Duodenal mucosa (tissue), 2 donors: Measurements from ENCODE around the gene FYTTD1.
A peak's percentile ranks its signal among the peaks of the same experiment; 100 is the strongest.
"Not testable (repeated sequence)": the region's sequence is repeated elsewhere in the genome, so short reads cannot be mapped to it uniquely, and the experiment has no call there.

ENCODE experiments used
- H3K27ac ChIP-seq: one replicate; pipeline ENCODE4 v1.7.0; 2013; ENCODE audit warnings: low read depth, low read length
- H3K27me3 ChIP-seq, 2 donors: one replicate each; pipeline ENCODE4 v1.7.0; 2013; ENCODE audit warnings: low read length in 2 of 2, control low read depth in 1 of 2; ENCODE audit not compliant: insufficient read depth in 2 of 2, control insufficient read depth in 1 of 2
- H3K36me3 ChIP-seq, 2 donors: one replicate each; pipeline ENCODE4 v1.7.0; 2013; ENCODE audit warnings: low read length in 2 of 2, control low read depth in 1 of 2; ENCODE audit not compliant: insufficient read depth in 2 of 2, control insufficient read depth in 1 of 2
- H3K4me1 ChIP-seq, 2 donors: one replicate each; pipeline ENCODE4 v1.7.0; 2013; ENCODE audit warnings: low read length in 2 of 2, control low read depth in 1 of 2; ENCODE audit not compliant: insufficient read depth in 2 of 2, control insufficient read depth in 1 of 2
- H3K4me3 ChIP-seq, 2 donors: one replicate each; pipeline ENCODE4 v1.7.0; 2013; ENCODE audit warnings: low read length in 2 of 2, low read depth in 1 of 2
- H3K9ac ChIP-seq, 2 donors: one replicate each; pipeline ENCODE4 v1.7.0; 2013; ENCODE audit warnings: low read length in 2 of 2, low read depth in 1 of 2
- H3K9me3 ChIP-seq, 2 donors: one replicate each; pipeline ENCODE4 v1.7.0; 2013; ENCODE audit warnings: low read length in 2 of 2, control low read depth in 1 of 2; ENCODE audit not compliant: control insufficient read depth in 1 of 2

Gene FYTTD1

GRCh38 chr3:197720694-197721093 is 29.0 kb upstream of the FYTTD1 start:
- Histone ChIP-seq H3K27ac (no peak overlapping the region), H3K36me3 (peaks cover 0 to 5% of the 10 kb centered on the region in 2 donors), H3K27me3 (no peaks in the 10 kb centered on the region), H3K9ac (no peak overlapping the region), H3K9me3 (peaks cover 0 to 7% of the 10 kb centered on the region in 2 donors), H3K4me3 (no peak overlapping the region), H3K4me1 (peaks cover 0 to 4% of the 10 kb centered on the region in 2 donors)

GRCh38 chr3:197722734-197723133 is 26.9 kb upstream of the FYTTD1 start:
- Histone ChIP-seq H3K27me3 (no peaks in the 10 kb centered on the region), H3K4me1 (peaks cover 0 to 1% of the 10 kb centered on the region in 2 donors), H3K36me3 (peaks cover 0 to 2% of the 10 kb centered on the region in 2 donors), H3K9ac (no peak overlapping the region), H3K27ac (no peak overlapping the region), H3K9me3 (peaks cover 0 to 7% of the 10 kb centered on the region in 2 donors), H3K4me3 (no peak overlapping the region)

GRCh38 chr3:197727878-197728277 is 21.8 kb upstream of the FYTTD1 start:
- H3K9ac ChIP-seq, H3K27me3 ChIP-seq, H3K27ac ChIP-seq, H3K4me3 ChIP-seq, H3K4me1 ChIP-seq, H3K9me3 ChIP-seq, H3K36me3 ChIP-seq: not testable (repeated sequence)

- no peaks in the 10 kb centered on the region for H3K36me3 ChIP-seq
- no peaks in the 10 kb centered on the region for H3K27me3 ChIP-seq
- no peak overlapping the region for H3K27ac ChIP-seq
- no peaks in the 10 kb centered on the region for H3K4me1 ChIP-seq
- H3K9ac ChIP-seq, result no peak overlapping the region
- H3K9me3 ChIP-seq, result no peaks in the 10 kb centered on the region
- H3K4me3 ChIP-seq, result no peak overlapping the region
Observed at GRCh38 chr3:197728487-197728886, 21.2 kb upstream of the FYTTD1 start.

GRCh38 chr3:197730200-197730599 is 19.5 kb upstream of the FYTTD1 start:
- Histone ChIP-seq H3K9me3 (no peaks in the 10 kb centered on the region), H3K4me3 (no peak overlapping the region), H3K27me3 (no peaks in the 10 kb centered on the region), H3K36me3 (no peaks in the 10 kb centered on the region), H3K4me1 (peaks cover 9 to 10% of the 10 kb centered on the region in 2 donors), H3K27ac (no peak overlapping the region), H3K9ac (no peak overlapping the region)

GRCh38 chr3:197730770-197731169 is 18.9 kb upstream of the FYTTD1 start:
- peaks cover 14 to 15% of the 10 kb centered on the region in 2 donors for H3K4me1 ChIP-seq
- H3K27me3 ChIP-seq, H3K4me3 ChIP-seq, H3K27ac ChIP-seq, H3K36me3 ChIP-seq, H3K9ac ChIP-seq, H3K9me3 ChIP-seq: not testable (repeated sequence)

- not testable (repeated sequence) for H3K36me3 ChIP-seq, H3K9me3 ChIP-seq, H3K27ac ChIP-seq, H3K27me3 ChIP-seq, H3K9ac ChIP-seq, H3K4me3 ChIP-seq
- peaks cover 14 to 19% of the 10 kb centered on the region in 2 donors for H3K4me1 ChIP-seq
Observed at GRCh38 chr3:197731483-197731882, 18.2 kb upstream of the FYTTD1 start.

GRCh38 chr3:197733042-197733441 is 16.6 kb upstream of the FYTTD1 start:
- peaks cover 19 to 28% of the 10 kb centered on the region in 2 donors for H3K4me1 ChIP-seq
- no peaks in the 10 kb centered on the region for H3K36me3 ChIP-seq
- no peaks in the 10 kb centered on the region for H3K9me3 ChIP-seq
- H3K9ac ChIP-seq, result no peak overlapping the region
- no peak overlapping the region for H3K27ac ChIP-seq
- H3K27me3 ChIP-seq, result no peaks in the 10 kb centered on the region
- H3K4me3 ChIP-seq, result no peak overlapping the region

GRCh38 chr3:197734667-197735318 is 14.9 kb upstream of the FYTTD1 start:
- Histone ChIP-seq H3K9me3 (no peaks in the 10 kb centered on the region), H3K36me3 (no peaks in the 10 kb centered on the region), H3K9ac (no peak overlapping the region), H3K4me3 (peak overlapping the region in 1 of 2 donors; percentile 96), H3K27ac (no peak overlapping the region), H3K27me3 (no peaks in the 10 kb centered on the region), H3K4me1 (peaks cover 19 to 28% of the 10 kb centered on the region in 2 donors)

GRCh38 chr3:197736010-197736490 is 13.6 kb upstream of the FYTTD1 start:
- Histone ChIP-seq H3K9me3 (no peaks in the 10 kb centered on the region), H3K27ac (peak overlapping the region; percentile 43)

More at GRCh38 chr3:197736010-197736490, 13.6 kb upstream of the FYTTD1 start:
- peak overlapping the region; percentile 96 to 97 for H3K4me3 ChIP-seq
- no peaks in the 10 kb centered on the region for H3K36me3 ChIP-seq
- no peaks in the 10 kb centered on the region for H3K27me3 ChIP-seq
- H3K9ac ChIP-seq, result peak overlapping the region; percentile 68 to 73
- H3K4me1 ChIP-seq, result peaks cover 19 to 28% of the 10 kb centered on the region in 2 donors
